ENCODE results near the gene NRDC.

DNA sequence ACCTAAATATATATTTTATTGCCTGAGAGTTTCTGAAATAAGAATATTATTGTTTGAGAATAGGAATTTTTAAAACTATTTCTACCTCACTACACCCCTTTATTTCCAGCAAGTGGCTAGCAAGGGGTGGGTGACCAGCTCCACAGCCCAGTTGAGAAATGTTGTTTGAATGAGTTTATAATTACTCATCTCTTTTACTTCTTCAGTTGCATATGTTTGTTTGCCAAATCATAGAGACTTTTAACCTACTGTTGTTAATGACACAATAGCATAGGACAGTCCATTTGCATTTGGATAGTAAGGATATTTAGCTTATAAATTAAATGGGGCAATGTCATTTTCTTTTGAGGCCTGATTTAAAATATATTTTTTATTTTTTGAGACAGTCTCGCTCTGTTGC, 127.8 kb downstream of the NRDC start:
- TF ChIP-seq, protein P1, sequence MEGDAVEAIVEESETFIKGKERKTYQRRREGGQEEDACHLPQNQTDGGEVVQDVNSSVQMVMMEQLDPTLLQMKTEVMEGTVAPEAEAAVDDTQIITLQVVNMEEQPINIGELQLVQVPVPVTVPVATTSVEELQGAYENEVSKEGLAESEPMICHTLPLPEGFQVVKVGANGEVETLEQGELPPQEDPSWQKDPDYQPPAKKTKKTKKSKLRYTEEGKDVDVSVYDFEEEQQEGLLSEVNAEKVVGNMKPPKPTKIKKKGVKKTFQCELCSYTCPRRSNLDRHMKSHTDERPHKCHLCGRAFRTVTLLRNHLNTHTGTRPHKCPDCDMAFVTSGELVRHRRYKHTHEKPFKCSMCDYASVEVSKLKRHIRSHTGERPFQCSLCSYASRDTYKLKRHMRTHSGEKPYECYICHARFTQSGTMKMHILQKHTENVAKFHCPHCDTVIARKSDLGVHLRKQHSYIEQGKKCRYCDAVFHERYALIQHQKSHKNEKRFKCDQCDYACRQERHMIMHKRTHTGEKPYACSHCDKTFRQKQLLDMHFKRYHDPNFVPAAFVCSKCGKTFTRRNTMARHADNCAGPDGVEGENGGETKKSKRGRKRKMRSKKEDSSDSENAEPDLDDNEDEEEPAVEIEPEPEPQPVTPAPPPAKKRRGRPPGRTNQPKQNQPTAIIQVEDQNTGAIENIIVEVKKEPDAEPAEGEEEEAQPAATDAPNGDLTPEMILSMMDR (IDR thresholded peaks at IDR 0.05), result no peak
- no peak for TF ChIP-seq POLR2A (IDR thresholded peaks at IDR 0.05)

Data from esophagus squamous epithelium (tissue), 4 donors.